SK-N-MC (cell line): ENCODE results near the gene MOGAT1.
A peak's percentile ranks its signal among the peaks of the same experiment; 100 is the strongest.
"Not testable (repeated sequence)": the region's sequence is repeated elsewhere in the genome, so short reads cannot be mapped to it uniquely, and the experiment has no call there.

Source experiments
- DNase-seq: peaks from one replicate; pipeline ENCODE4 v3.0.0-alpha.2; 2011; ENCODE audit warnings: low read depth, low spot score
- H3K27ac ChIP-seq: fragments of 200-600 bp; sonication (generic); 2 replicates; pipeline ENCODE4 v1.5.1; 2016; ENCODE audit warnings: mixed run types
- H3K36me3 ChIP-seq: fragments of 200-600 bp; sonication (generic); 2 replicates; pipeline ENCODE4 v1.6.1; 2017; ENCODE audit warnings: antibody characterized with exemption, low read length, mixed read lengths; ENCODE audit not compliant: insufficient read depth
- H3K4me3 ChIP-seq: fragments of 200-600 bp; sonication (generic); 2 replicates; pipeline ENCODE4 v1.5.1; 2016
- H3K9ac ChIP-seq: fragments of 200-600 bp; sonication (generic); 2 replicates; pipeline ENCODE4 v1.8.0; 2017; ENCODE audit warnings: mixed run types, mixed read lengths; ENCODE audit not compliant: insufficient read length
- H3K9me3 ChIP-seq: fragments of 200-600 bp; sonication (generic); 2 replicates; pipeline ENCODE4 v1.6.1; 2017; ENCODE audit warnings: low read depth, mild to moderate bottlenecking, antibody characterized with exemption, low read length, moderate library complexity, mixed read lengths
- EZH2 ChIP-seq: fragments of 200-600 bp; sonication (generic); IDR thresholded peaks from one replicate; pipeline ENCODE4 v1.6.1; 2017; ENCODE audit warnings: antibody characterized with exemption
- FOXP2 ChIP-seq: optimal IDR thresholded peaks from 2 replicates; pipeline ENCODE3; 2011; ENCODE audit warnings: mild to moderate bottlenecking, moderate library complexity; ENCODE audit not compliant: insufficient read depth; ENCODE audit errors: extremely low read length, control extremely low read depth
- POLR2AphosphoS5 ChIP-seq: IDR thresholded peaks from 2 replicates; pipeline ENCODE4 v1.6.1; 2012; ENCODE audit warnings: mild to moderate bottlenecking, low read depth, low read length, borderline replicate concordance

MOGAT1 gene

GRCh38 chr2:222677981-222678380 is 6.5 kb downstream of the MOGAT1 start:
- peak overlapping the region; percentile 71 for H3K27ac ChIP-seq
- no peaks in the 10 kb centered on the region for H3K36me3 ChIP-seq
- TF ChIP-seq EZH2 (no peak), FOXP2 (no peak), POLR2AphosphoS5 (no peak)
- peak overlapping the region; percentile 53 for H3K9ac ChIP-seq
- H3K4me3 ChIP-seq: peak overlapping the region; percentile 68
- H3K9me3 ChIP-seq: no peaks in the 10 kb centered on the region
- no peak for DNase-seq

DNA sequence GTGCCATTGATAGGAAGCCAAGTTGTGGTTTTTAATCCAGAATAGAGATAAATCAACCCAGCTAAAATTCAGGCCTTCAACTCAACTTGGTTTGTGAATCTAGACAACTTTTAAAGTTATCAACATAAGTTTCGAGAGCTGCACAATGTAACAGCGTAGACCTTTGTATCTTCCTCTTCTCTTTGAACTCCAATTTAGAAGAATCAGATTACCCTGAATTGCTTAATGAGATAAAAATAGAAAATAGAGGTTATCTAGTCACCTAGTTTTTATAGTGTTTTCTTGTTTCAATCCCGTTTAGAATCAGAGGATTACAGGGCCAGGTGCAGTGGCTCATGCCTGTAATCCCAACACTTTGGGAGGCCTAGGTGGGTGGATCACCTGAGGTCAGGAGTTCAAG is 12.3 kb downstream of the MOGAT1 start:
- no peak for DNase-seq
- H3K9ac ChIP-seq: no peak overlapping the region
- no peak overlapping the region for H3K27ac ChIP-seq
- no peak overlapping the region for H3K4me3 ChIP-seq
- TF ChIP-seq POLR2AphosphoS5: no peak
- TF ChIP-seq EZH2: no peak
- TF ChIP-seq FOXP2: no peak
- no peaks in the 10 kb centered on the region for H3K9me3 ChIP-seq
- H3K36me3 ChIP-seq: no peaks in the 10 kb centered on the region

- Histone ChIP-seq H3K36me3 (no peaks in the 10 kb centered on the region), H3K9ac (no peak overlapping the region), H3K4me3 (no peak overlapping the region), H3K27ac (no peak overlapping the region), H3K9me3 (no peaks in the 10 kb centered on the region)
- DNase-seq: no peak
- TF ChIP-seq FOXP2: no peak
Observed at GRCh38 chr2:222686086-222686750, 14.8 kb downstream of the MOGAT1 start.

DNA sequence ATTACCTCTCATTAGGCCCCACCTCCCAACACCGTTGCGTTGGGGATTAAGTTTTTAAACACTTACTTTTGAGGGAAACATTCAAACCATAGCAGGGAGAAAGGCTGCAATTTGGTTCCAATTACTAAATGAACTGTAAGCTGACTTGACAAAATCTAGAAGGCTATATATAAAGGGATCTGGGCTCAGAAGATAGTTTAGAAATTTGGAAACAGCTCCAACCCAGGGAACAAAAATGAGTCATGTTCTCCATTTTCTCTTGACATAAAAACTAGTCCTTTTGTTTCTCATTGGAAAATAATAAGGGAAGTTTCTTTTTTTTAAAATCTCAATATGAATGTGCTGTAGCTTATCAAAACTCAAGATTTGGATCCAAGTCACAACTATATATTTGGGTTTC is 17.5 kb downstream of the MOGAT1 start:
- H3K9ac ChIP-seq: peak overlapping the region; percentile 11
- H3K9me3 ChIP-seq: no peaks in the 10 kb centered on the region
- H3K36me3 ChIP-seq: no peaks in the 10 kb centered on the region
- peak overlapping the region; percentile 84 for H3K27ac ChIP-seq
- H3K4me3 ChIP-seq: peak overlapping the region; percentile 32
- no peak for DNase-seq
- TF ChIP-seq FOXP2: no peak
- no peak for TF ChIP-seq POLR2AphosphoS5
- TF ChIP-seq EZH2: no peak

- H3K9ac ChIP-seq: peak overlapping the region; percentile 11
- no peak for TF ChIP-seq POLR2AphosphoS5
- TF ChIP-seq EZH2: no peak
- no peak for TF ChIP-seq FOXP2
- peak overlapping the region; percentile 84 for H3K27ac ChIP-seq
- H3K36me3 ChIP-seq: no peaks in the 10 kb centered on the region
- peak overlapping the region; percentile 32 for H3K4me3 ChIP-seq
- H3K9me3 ChIP-seq: no peaks in the 10 kb centered on the region
- no peak for DNase-seq
Observed at GRCh38 chr2:222689322-222689721, 17.9 kb downstream of the MOGAT1 start.

DNA sequence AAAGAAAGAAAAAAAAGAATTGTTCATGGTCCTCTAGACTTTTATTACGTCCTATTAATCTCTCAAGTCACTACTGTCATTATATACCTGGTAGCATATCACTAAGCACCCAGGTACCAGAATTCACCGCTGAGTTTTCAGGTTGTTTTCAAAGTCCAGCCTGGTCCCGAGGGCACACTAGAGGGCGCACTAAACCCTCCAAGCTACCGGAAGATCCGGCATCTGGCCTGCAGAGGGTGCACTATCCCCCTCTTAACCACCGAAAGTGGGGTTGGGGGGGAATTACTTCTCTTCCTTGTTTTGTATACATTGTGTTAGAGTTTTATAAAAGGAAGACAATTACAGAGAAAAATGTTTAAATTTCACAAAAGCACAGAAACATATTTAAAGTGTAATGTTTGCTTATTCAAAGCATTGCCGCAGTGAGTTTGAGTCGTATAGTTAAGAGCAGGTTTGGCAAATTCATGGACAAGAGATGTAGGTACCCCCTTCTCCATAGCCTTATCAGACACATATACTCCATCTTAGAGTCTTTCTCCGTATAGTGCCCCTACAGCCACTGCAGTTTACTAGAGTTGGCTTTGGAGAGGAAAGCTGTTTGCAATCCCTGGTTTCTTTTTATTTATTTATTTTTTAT is 19.2 kb downstream of the MOGAT1 start:
- Histone ChIP-seq H3K36me3 (no peaks in the 10 kb centered on the region), H3K27ac (no peak overlapping the region), H3K4me3 (no peak overlapping the region), H3K9me3 (no peaks in the 10 kb centered on the region), H3K9ac (no peak overlapping the region)
- DNase-seq: no peak
- TF ChIP-seq EZH2 (no peak), POLR2AphosphoS5 (no peak), FOXP2 (no peak)

DNA sequence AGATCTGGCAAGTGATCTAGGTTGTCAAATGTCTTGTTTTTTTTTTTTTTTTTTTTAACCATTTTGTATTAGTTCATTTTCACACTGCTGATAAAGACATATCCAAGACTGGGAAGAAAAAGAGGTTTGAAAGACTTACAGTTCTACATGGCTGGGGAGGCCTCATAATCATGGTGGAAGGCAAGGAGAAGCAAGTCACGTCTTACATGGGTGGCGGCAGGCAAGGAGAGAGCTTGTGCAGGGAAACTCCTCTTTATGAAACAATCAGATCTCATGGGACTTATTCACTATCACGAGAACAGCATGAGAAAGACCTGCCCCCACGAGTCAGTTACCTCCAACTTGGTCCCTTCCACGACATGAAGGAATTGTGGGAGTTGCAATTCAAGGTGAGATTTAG is 22.0 kb downstream of the MOGAT1 start:
- not testable (repeated sequence) for H3K9ac ChIP-seq, H3K27ac ChIP-seq, DNase-seq, H3K36me3 ChIP-seq, H3K9me3 ChIP-seq, H3K4me3 ChIP-seq

DNA sequence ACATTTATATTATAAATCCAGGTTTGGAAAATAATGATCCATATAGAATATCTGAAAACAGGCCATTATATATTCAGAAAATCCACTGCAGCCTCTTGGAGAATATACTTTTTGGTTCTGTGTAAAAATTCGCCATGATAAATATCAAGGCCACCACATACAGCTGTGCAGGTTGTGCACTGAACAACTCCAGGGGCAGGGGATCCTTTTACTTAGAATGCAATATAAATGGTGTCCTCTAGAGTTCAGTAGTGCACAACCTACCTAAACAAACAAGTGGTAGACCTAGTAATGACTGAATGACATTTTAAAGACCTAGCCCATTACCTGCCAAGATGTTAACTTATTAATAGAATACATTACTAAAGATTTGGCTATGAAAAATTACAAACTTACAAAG is 22.4 kb downstream of the MOGAT1 start:
- H3K36me3 ChIP-seq: no peaks in the 10 kb centered on the region
- H3K4me3 ChIP-seq: no peak overlapping the region
- TF ChIP-seq FOXP2: no peak
- TF ChIP-seq EZH2: no peak
- TF ChIP-seq POLR2AphosphoS5: no peak
- no peaks in the 10 kb centered on the region for H3K9me3 ChIP-seq
- no peak for DNase-seq
- no peak overlapping the region for H3K27ac ChIP-seq
- H3K9ac ChIP-seq: no peak overlapping the region

DNA sequence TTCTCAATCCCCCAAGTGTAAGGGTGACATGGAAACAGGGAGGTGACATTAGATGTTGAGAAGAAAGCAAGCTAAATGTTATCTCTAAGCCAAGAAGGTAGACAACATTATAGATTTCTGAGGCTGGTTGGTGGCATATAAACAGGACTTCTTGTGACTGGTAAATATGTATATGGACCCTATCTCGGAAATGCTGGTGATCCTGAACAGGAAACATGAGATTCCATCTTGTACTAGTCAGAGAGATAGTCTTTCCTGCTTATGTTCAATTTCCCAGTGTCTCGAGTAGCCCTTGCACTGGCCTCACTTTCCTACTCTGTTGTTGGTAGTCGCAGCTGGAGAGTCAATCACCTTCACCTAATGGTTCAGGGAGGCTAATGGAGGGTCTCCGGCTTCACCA is 26.8 kb downstream of the MOGAT1 start:
- Histone ChIP-seq H3K27ac (no peak overlapping the region), H3K9me3 (no peaks in the 10 kb centered on the region), H3K9ac (no peak overlapping the region), H3K4me3 (no peak overlapping the region), H3K36me3 (no peaks in the 10 kb centered on the region)
- DNase-seq: no peak
- TF ChIP-seq FOXP2: no peak
- TF ChIP-seq POLR2AphosphoS5: no peak
- no peak for TF ChIP-seq EZH2
